NCI-H510A (cell line): ENCODE data around the gene ELOVL2.

Experiments used
- DNase-seq: peaks from one replicate; lab custom pipeline; 2025; lab: John Stamatoyannopoulos, UW

Gene ELOVL2

DNA sequence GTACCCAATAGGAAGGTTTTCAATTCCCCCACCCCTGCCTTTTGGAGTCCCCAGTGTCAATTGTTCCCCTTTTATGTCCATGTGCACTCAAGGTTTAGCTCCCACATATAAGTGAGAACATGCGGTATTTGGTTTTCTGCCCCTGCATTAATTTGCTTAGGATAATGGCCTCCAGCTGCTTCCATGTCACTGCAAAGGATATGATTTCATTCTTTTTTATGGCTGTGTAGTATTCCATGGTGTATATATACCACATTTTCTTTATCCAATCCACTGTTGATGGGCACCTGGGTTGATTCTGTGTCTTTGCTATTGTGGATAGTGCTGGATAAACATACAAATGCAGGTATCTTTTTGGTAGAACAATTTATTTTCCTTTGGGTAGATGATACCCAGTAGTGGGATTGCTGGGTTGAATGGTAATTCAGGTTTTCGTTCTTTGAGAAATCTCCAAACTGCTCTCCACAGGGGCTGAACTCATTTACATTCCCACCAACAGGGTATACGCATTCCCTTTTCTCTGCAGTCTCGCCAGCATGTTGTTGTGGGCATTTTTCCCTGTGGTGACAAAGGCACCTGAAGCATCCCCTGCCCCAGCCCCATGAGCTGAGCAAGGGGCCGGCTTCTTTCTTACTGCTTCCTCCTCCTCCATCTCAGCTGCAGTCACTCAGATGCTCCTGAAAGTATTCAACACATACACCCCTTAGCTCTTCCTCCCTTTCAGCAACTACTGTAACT is 66.7 kb downstream of the ELOVL2 start:
- DNase-seq, result no peak

DNA sequence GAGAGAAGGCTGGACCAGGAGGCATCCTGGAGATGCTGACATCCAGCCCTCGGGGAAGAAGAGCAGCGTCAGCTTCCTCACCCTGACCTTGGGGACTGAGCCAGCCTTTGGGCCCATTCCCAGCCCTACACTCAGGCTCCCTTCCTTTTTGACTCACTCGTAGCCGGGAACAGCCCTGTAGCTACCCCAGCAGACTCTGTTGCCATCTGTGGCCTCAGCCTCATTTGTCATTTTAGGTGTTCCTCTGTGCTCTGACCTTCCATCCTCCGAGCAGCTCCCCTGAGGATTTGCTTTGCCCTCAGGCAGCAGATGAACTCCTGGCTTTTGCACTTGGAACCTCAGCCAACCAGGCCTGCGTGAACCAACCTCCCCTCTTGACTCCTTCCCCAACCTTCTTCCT is 67.5 kb downstream of the ELOVL2 start:
- DNase-seq, result no peak

DNA sequence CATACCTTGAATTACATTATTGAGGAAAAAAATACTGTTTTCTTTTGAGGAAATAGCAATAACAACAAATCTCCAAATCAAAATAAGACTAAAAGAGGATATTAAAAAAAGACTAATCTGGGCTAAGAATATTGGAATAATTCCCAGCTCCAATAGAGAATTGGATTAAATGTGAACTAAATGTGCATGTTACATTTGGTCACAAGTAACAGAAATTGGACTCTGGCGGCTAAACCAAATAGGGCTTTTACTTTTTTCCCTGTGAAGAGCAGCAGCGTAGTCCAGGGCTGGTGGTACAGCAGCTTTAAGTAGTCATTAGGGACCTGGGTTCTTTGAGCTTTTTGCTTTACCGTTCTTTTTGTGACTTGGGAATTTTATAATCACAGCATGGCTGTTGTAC is 71.9 kb downstream of the ELOVL2 start:
- DNase-seq, result no peak

DNA sequence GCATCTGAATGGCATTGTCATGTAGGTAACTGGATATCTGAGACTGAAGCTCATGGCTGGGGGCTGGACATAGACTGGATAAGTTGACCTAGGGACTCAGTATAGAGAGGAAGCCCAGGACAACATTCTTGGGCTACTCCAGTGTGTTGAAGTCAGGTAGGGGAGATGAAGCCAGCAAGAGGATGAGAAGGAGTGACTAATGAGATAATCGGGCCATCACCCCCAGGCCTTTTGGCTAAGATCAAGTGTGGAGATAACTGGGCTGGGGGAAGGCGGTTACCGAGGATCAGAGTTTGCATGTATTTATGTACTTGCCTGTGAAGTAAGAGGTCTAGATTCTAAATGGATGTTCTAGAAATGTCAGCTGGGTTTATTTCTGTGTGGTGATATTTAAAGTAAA is 73.4 kb downstream of the ELOVL2 start:
- DNase-seq, result no peak

DNA sequence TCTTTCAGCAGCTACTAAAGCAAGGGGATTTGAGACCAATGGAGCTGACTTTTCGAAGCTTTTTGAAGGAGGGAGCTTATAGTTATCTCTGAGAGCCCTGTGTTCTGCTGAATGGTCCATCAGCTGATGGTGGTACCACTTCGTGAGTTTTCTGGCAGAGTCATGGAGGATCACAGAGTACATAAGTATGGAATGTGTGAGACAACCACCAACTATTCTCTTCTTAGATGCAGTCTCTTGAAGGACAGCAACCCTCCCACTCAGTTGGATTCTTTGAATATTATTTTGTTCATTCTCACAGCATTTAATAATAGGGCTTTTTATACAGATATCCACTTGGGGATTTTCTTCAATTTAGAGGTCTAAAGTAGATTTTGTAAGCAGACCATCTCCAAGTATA is 75.3 kb downstream of the ELOVL2 start:
- DNase-seq, result no peak

DNA sequence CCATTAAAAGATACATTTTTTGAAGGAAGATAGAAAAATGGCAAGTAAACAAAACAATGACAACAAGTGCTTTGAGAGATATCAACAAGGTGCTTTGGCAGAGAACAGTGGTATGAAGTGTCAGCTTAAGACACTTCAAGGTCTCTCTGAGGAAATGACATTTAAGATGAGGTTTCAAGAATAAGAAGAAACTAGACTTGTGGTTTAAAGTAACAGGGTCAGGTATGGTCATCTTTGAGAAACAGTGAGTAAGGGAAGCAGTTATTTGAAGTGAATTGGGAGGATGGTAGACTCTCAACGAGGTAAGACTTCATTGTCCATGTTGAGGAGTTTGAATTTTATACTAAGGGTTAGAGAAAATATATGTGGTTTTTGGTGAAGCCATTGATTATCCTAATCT is 79.4 kb downstream of the ELOVL2 start:
- no peak for DNase-seq

DNA sequence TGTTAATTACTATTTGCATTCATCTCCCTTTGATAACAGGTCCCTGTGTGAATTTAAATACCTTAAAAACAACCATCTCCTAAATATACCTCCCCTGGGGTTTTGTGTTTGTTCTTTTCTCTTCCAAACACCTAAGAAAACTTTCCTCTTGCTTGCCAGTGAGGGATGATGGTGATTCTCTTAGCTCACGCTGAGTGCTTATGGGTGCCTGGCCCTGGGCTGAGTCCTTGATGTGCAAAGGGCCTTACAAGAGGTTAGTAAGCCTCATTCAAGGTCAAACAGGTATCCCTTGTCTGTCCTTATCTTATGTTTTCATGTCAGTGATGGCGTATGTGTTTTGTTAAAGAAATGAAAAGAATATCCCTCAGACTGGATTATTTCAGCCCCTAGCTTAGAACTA is 81.0 kb downstream of the ELOVL2 start:
- DNase-seq, result no peak

DNA sequence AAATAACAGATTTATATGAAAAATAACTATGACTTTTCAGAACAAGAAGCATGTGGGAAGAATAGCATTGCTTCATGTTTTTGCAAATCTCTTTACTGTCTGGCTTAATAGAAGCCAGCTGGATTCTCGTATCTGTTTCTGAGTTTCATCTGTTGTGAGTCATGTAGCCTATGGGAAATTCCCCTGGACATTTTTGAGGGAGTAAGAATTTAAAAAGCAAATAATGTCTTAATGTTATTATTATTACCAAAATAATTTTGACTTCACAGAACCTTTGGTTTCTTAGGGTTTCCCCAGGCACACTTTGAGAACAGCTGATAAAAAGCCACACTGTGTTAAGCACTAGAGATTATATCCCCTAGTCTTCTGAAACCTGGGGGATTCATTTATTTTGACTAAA is 81.4 kb downstream of the ELOVL2 start:
- DNase-seq, result no peak

DNA sequence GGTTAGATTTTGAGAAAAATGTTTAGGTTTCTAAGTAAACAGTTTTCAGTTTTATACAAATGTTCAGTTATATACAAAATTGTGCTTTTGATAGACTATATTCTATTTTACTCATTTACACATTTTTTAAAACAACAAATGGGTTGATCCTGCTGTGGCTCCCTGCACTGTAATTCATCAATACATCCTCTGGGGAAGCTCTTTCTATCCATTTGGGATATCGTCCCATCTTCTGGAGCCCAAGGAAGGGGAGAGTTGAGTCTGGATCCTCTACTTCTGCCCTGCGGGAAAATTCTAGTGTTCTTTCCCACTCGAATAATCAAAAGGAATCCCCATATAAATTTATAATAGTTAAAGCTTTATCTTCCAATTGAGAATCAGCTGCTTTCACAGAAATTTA is 82.3 kb downstream of the ELOVL2 start:
- DNase-seq, result no peak

DNA sequence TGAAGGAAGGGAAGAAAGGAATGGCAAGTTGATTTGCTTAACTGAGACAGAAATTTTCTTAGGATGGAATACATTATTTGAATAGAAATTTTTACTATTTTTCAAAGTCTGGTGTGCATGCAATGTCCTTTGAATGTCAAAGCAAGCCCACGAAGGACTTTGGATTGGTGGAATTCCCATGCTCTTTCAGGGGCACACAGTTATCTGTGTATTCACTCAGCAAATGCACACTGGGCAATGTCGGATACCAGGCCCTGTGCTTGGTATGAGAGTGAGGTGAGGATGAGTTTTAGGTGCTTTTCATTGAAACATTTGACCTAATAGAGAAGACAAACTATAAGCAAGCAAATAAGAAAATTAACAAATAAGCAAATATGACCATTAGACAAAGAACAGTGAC is 83.9 kb downstream of the ELOVL2 start:
- DNase-seq, result no peak

DNA sequence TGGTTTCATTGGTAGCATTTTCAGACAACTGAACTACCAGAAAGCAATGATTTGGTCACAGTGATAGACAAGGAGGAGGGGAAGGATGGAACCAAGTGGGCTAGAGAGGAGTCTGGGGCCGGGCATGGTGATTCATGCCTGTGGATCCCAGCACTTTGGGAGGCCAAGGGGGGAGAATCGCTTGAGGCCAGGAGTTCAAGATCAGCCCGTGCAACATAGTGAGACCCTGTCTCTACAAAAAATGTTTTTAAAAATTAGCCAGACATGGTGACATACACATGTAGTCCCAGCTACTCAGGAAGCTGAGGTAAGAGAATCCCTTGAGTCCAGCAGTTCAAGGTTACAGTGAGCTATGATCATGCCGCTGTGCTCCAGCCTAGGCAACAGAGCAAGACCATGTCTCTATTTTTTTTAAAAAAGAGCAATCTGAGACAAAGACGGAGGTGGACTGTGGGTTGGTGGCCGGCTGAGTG is 86.7 kb downstream of the ELOVL2 start:
- no peak for DNase-seq

DNA sequence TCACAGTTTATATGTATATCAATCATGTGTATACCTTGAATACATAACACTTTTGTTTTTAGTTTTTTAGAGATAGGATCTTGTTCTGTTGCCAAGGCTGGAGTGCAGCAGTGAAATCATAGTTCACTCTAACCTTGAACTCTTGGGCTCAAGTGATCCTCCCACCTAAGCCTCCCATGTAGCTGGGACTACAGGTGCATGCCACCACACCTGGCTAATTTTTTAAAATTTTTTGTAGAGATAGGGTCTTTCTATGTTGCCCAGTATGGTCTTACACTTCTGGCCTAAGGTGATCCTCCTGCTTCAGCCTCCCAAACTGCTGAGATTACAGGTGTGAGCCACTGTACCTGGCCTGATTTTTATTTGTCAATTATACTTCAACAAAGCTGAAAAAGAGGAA is 87.3 kb downstream of the ELOVL2 start:
- DNase-seq, result no peak

DNA sequence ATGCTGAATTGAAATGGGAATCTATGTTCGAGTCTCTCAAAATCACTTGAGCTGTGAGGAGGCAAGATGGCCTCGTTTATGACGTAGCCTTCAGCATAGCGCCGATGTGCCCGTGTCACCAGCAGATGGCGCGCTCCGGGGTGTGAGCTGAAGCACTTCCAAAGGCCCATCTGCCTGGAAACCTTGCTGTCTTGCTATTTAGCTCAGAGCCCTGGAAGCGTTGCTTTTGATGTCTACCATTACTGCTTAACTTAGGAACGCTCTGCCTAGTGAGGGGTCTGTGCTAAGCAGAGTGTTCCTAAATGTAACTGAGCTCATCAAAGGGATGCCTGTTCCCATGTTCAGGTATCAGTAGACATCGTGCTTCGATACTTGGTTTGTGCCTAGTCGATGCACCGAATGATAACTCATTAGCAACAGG is 89.5 kb downstream of the ELOVL2 start:
- no peak for DNase-seq

DNA sequence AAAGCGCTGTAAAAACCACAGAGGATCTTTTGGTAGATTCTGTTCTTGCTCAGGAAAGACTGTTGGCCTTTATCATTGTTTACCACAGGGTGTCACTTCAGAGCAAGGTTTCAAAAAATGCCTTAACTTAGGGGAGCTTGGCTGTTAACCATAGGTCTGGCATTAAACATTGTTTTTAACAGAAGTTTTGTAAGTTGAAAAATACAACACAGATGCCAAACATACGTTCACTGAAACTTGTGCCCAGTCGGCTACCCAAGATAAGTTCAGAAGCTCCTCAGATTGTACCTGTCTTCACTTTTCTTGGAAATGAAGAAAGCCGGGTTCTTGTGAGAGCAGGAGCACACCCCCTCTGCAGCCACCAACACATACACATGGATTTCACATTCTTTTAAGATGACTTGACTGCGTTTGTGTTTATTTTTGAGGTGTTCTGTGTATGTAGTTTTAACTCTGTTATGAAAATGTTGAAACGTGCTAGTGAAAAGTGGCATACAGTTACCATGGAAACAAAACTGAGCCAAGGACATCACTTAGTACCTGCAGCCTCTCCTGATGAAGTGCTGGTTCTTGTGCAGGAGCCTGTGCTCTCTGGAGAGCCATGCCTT is 92.3 kb downstream of the ELOVL2 start:
- no peak for DNase-seq

DNA sequence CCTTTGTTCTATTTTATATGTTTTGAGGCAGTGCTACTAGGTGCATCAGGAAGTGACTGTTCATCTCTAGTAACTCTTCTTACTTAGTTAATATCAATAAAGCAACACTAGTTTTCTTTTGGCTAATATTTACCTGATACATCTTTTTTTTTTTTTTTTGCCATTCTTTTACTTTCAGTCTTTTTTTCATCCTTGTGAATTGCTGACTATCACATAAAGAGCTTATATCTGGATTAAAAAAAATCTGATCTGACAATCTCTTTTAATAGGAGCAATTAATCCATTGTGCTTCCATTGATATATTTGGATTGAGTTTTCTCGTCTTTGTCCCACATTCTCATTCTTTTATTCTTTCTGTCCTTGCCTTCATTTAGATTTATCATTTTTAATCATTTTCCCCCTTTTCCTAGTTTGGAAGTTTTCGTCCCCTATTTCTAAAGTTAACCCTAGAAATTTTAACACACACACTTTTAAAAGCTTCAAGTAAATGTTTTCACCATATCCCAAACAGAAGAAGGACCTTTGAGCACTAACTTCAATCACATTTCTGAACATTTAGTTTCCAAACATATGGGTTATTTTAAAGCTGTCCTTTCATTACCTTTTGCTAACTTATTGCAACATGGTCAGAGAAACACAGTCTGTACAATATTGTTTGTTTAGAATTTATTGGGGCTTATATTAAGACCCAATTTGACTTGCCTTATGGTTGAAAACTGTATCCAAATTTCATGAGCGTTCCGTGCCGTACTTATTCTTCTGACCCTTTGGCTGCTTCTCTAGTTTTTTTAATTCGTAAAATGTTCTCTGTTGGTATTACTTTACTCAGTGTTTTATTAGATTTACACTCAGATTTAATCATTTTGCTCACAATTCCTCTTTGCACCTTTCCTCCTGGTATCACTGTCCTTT is 94.3 kb downstream of the ELOVL2 start:
- no peak for DNase-seq

DNA sequence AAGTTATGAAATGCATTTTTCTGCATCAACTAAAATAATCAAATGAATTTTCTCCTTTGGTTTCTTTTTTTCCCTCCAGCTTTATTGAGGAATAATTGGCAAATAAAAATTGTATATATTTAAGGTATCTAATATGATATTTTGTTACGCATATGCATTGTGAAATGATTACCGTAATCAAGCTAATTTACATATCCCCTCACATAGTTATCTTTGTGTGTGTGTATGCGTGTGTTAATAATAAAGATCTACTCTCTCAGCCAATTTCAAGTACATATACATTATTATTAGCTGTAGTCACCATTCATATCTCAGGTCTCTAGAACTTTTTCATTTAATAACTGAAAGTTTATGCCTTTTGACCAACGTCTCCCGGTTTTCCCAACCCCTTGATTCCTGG is 96.1 kb downstream of the ELOVL2 start:
- no peak for DNase-seq

DNA sequence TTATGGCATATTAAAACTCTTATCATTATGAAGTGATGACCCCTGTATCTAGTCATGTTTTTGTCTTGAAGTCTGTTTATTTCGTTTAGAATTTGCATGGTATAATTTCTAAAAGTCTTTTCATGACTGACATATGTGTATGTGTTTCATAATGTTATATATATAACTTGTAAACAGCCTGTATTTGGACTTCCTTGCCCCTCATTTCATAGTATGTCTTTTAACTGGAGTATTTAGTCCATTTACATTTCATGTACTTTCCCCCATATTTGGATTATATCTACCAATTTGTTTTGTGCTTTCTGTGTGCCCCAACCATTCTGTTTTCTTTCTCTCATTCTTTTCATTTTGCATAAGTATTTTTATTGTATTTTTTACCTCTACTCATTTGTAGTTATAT is 98.3 kb downstream of the ELOVL2 start:
- DNase-seq, result no peak

DNA sequence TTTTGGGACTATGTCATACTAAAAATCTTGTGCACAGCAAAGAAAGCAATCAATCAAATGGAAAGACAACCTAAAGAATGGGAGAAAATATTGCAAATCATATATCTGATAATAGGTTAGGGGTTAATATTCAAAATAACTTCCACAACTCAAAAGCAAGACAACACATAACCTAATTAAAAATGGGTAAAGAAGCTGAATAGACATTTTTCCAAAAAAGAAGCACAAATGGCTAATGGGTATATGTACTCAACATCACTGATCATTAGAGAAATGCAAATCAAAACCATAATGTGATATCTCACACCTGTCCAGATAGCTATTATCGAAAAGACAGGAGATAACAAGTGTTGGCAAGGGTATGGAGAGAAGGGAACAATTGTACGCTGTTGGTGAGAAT is 104.3 kb downstream of the ELOVL2 start:
- DNase-seq, result no peak

DNA sequence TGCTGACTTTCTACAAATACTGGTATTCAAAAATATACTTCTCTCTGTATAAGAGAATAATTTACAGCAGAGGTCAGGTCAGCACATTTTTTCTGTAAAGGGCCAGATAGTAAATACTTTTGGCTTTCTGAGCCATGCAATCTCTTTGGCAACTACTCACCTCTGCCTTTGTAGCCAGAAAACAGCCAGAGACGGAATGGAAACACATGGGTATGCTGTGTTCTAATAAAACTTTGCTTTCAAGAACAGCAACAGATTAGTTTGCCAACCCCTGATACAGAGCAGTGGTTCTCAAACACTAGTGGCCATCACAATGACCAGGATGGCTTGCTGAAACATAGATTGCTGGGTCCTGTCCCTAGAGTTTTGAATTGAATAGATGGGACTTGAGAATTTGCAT is 111.0 kb downstream of the ELOVL2 start:
- no peak for DNase-seq
